SK-N-SH (cell line): ENCODE data around the gene NUDT7. TPM values are rescaled to one million over a fixed set of nuclear protein-coding genes. Genes with fewer than 3 reads are reported as not detected.

Experiments used
- CTCF ChIA-PET: fragments of 300-600, 350-600 bp; formaldehyde crosslinking; extraction: SDS; loops from one replicate; lab custom pipeline; 2021; lab: Yijun Ruan, JAX
- POLR2A ChIA-PET: fragments of 350-600 bp; sonication (Branson Sonifier 250); formaldehyde crosslinking; extraction: SDS; loops from one replicate; lab custom pipeline; 2020; ENCODE audit warnings: antibody characterized with exemption, inconsistent platforms; lab: Yijun Ruan, JAX
- DNase-seq: peaks from one replicate; pipeline ENCODE4 v3.0.0; 2012
- H2AFZ ChIP-seq: fragments of 200-600 bp; sonication (generic); 2 replicates; pipeline ENCODE4 v1.8.1; 2016; ENCODE audit warnings: antibody characterized with exemption, mild to moderate bottlenecking, low read depth
- H3F3A ChIP-seq: fragments of 200-600 bp; sonication (generic); replicated peaks from 2 replicates; pipeline ENCODE3; 2016; ENCODE audit warnings: antibody characterized with exemption, mild to moderate bottlenecking; ENCODE audit not compliant: insufficient read depth
- H3K27ac ChIP-seq, 2 experiments: fragments of 200-500 bp in 1 of 2; fragments of 200-600 bp in 1 of 2; sonication (Bioruptor generic) in 1 of 2; sonication (generic), shearing (Covaris generic) in 1 of 2; 2 replicates each; pipeline versions ENCODE4 v1.5.1 to v1.6.1; 2014 to 2016; ENCODE audit warnings: low read depth in 2 of 2, inconsistent platforms in 1 of 2, low read length in 1 of 2, mild to moderate bottlenecking in 1 of 2, mixed read lengths in 1 of 2
- H3K27me3 ChIP-seq: fragments of 200-600 bp; sonication (generic), shearing (Covaris generic); 2 replicates; pipeline ENCODE4 v1.6.1; 2016; ENCODE audit warnings: mixed run types; ENCODE audit not compliant: insufficient read depth
- H3K36me3 ChIP-seq, 2 experiments: fragments of 200-500 bp in 1 of 2; fragments of 200-600 bp in 1 of 2; sonication (Bioruptor generic) in 1 of 2; sonication (generic) in 1 of 2; replicated peaks in 1 of 2; 2 replicates each; pipeline versions ENCODE3 to v1.5.1; 2014 to 2016; ENCODE audit warnings: low read length in 1 of 2, mild to moderate bottlenecking in 1 of 2; ENCODE audit not compliant: insufficient read depth in 2 of 2, control insufficient read depth in 1 of 2
- H3K4me1 ChIP-seq, 2 experiments: fragments of 200-500 bp in 1 of 2; fragments of 200-600 bp in 1 of 2; sonication (Bioruptor generic) in 1 of 2; sonication (generic), shearing (Covaris generic) in 1 of 2; 2 replicates each; pipeline versions ENCODE4 v1.5.1 to v1.6.1; 2014 to 2016; ENCODE audit warnings: low read depth in 1 of 2, low read length in 1 of 2, mixed run types in 1 of 2; ENCODE audit not compliant: insufficient read depth in 2 of 2, control insufficient read depth in 1 of 2
- H3K4me2 ChIP-seq: fragments of 200-600 bp; sonication (generic), shearing (Covaris generic); 2 replicates; pipeline ENCODE4 v1.6.1; 2017; ENCODE audit warnings: mixed run types
- H3K4me3 ChIP-seq, 2 experiments: fragments of 200-500 bp in 1 of 2; fragments of 200-600 bp in 1 of 2; sonication (Bioruptor generic) in 1 of 2; sonication (generic), shearing (Covaris generic) in 1 of 2; 2 replicates each; pipeline versions ENCODE4 v1.5.1 to v1.8.1; 2014 to 2016; ENCODE audit warnings: low read depth in 2 of 2, inconsistent platforms in 1 of 2, low read length in 1 of 2, mild to moderate bottlenecking in 1 of 2, mixed read lengths in 1 of 2, moderate library complexity in 1 of 2
- H3K79me2 ChIP-seq: fragments of 200-600 bp; sonication (generic); 2 replicates; pipeline ENCODE4 v1.8.1; 2017; ENCODE audit warnings: mild to moderate bottlenecking; ENCODE audit not compliant: insufficient read depth
- H3K9ac ChIP-seq: fragments of 200-600 bp; sonication (generic); 2 replicates; pipeline ENCODE4 v1.6.1; 2017; ENCODE audit warnings: mixed run types
- H3K9me2 ChIP-seq: fragments of 200-600 bp; sonication (generic); 2 replicates; pipeline ENCODE4 v1.6.1; 2017; ENCODE audit warnings: mixed run types
- H3K9me3 ChIP-seq: fragments of 200-600 bp; sonication (generic); 2 replicates; pipeline ENCODE4 v1.6.1; 2017; ENCODE audit warnings: mixed run types, mild to moderate bottlenecking, moderate library complexity
- H4K20me1 ChIP-seq: fragments of 200-600 bp; sonication (generic); 2 replicates; pipeline ENCODE4 v1.6.1; 2017; ENCODE audit warnings: mild to moderate bottlenecking, mixed run types; ENCODE audit not compliant: insufficient read depth
- ELF1 ChIP-seq: IDR thresholded peaks from 2 replicates; pipeline ENCODE4 v1.4.0; 2012
- EP300 ChIP-seq, 2 experiments: IDR thresholded peaks; 2 replicates each; pipeline versions ENCODE4 v1.4.0 to v1.6.1; 2012; ENCODE audit warnings: borderline replicate concordance in 1 of 2, low read depth in 1 of 2, low read length in 1 of 2
- FOSL2 ChIP-seq: IDR thresholded peaks from 2 replicates; pipeline ENCODE4 v1.4.0; 2012; ENCODE audit warnings: low read depth, mild to moderate bottlenecking, moderate library complexity, borderline replicate concordance
- FOXJ3 ChIP-seq: sonication (generic); formaldehyde crosslinking; IDR thresholded peaks from 2 replicates; pipeline ENCODE4 v1.5.1; 2020; ENCODE audit warnings: mild to moderate bottlenecking, missing genetic modification reagents
- IRF3 ChIP-seq: fragments of 150-350 bp; IDR thresholded peaks from 2 replicates; pipeline ENCODE4 v1.6.1; 2016; ENCODE audit warnings: mild to moderate bottlenecking, low read depth, low read length
- MAX ChIP-seq: IDR thresholded peaks from 2 replicates; pipeline ENCODE4 v1.4.0; 2012; ENCODE audit warnings: low read depth
- MEF2A ChIP-seq: IDR thresholded peaks from 2 replicates; pipeline ENCODE4 v1.4.0; 2012; ENCODE audit warnings: low read depth, borderline replicate concordance
- MXI1 ChIP-seq: IDR thresholded peaks from 2 replicates; pipeline ENCODE4 v1.6.1; 2012; ENCODE audit warnings: mild to moderate bottlenecking, low read depth, low read length, improper control_type of control experiment
- PBX3 ChIP-seq: IDR thresholded peaks from 2 replicates; pipeline ENCODE4; 2012
- POLR2AphosphoS5 ChIP-seq: IDR thresholded peaks from 2 replicates; pipeline ENCODE4 v1.6.1; 2012; ENCODE audit warnings: low read depth, low read length
- RAD21 ChIP-seq: IDR thresholded peaks from 2 replicates; pipeline ENCODE4 v1.6.1; 2012; ENCODE audit warnings: mild to moderate bottlenecking, low read length
- REST ChIP-seq: IDR thresholded peaks from 2 replicates; pipeline ENCODE4 v1.6.1; 2012; ENCODE audit warnings: mild to moderate bottlenecking, low read depth, low read length, moderate library complexity
- RXRA ChIP-seq: IDR thresholded peaks from 2 replicates; pipeline ENCODE4 v1.4.0; 2012; ENCODE audit warnings: low read depth, mild to moderate bottlenecking, borderline replicate concordance
- SIN3A ChIP-seq: IDR thresholded peaks from 2 replicates; pipeline ENCODE4 v1.6.1; 2012; ENCODE audit warnings: low read depth, mild to moderate bottlenecking, low read length, moderate library complexity, borderline replicate concordance
- SMC3 ChIP-seq: IDR thresholded peaks from 2 replicates; pipeline ENCODE4 v1.6.1; 2012; ENCODE audit warnings: low read depth, low read length, improper control_type of control experiment
- TAF1 ChIP-seq: IDR thresholded peaks from 2 replicates; pipeline ENCODE4 v1.6.1; 2012; ENCODE audit warnings: low read depth, mild to moderate bottlenecking, low read length, moderate library complexity, borderline replicate concordance
- USF2 ChIP-seq: fragments of 150-350 bp; IDR thresholded peaks from 2 replicates; pipeline ENCODE4 v1.6.1; 2017; ENCODE audit warnings: antibody characterized with exemption, low read length, low read depth, borderline replicate concordance
- WGBS: methylation state at CpG from one replicate; pipeline ENCODE4 v1.1.6; 2017; ENCODE audit warnings: low lambda C conversion rate; 5-methylcytosine and 5-hydroxymethylcytosine counted together
- polyA plus RNA-seq, 3 experiments: library from polyadenylated mRNA; depleted of rRNA; stranded (reverse); fragments of >200 nt; gene quantifications; 2 replicates each; pipeline ENCODE4 v1.2.3, GENCODE V29; 2012

NUDT7 gene
- polyA plus RNA-seq, 1 of the 3 experiments (the other 2 are of a cell fraction) = 11.4 TPM

GRCh38 chr16:77721752-77722308 is 484 bp upstream of the NUDT7 start:
- H3K36me3 ChIP-seq = no peaks in the 10 kb centered on the region
- CTCF ChIA-PET = interaction anchor here (1.3 kb wide), 1 partner anchor 85 kb away, joined by 3 read pairs; no protein-coding TSS in a partner anchor

More at GRCh38 chr16:77721752-77722308, 484 bp upstream of the NUDT7 start:
- Histone ChIP-seq H3K4me2 (no peak overlapping the region), H3K27me3 (no peaks in the 10 kb centered on the region), H3K79me2 (no peaks in the 10 kb centered on the region), H3K4me1 (peaks cover 0 to 5% of the 10 kb centered on the region in 2 experiments; a peak in 1 of 4 replicates), H3K9ac (no peak overlapping the region), H3K9me2 (no peaks in the 10 kb centered on the region), H3F3A (peaks cover 5% of the 10 kb centered on the region), H4K20me1 (no peaks in the 10 kb centered on the region), H3K4me3 (no peak overlapping the region; a peak in 1 of 4 replicates), H2AFZ (peak overlapping the region; percentile 89; the same call in 1 of the 2 replicates), H3K27ac (no peak overlapping the region), H3K9me3 (no peaks in the 10 kb centered on the region)
- DNase-seq = no peak
- POLR2A ChIA-PET = interaction anchor here (0.6 kb wide), 2 partner anchors 38 to 251 kb away, joined by 3 to 4 read pairs; no protein-coding TSS in a partner anchor
- 62% methylated on average over 12 of the region's 12 CpGs for WGBS
- TF ChIP-seq RAD21 (no peak), FOSL2 (no peak), EP300 (IDR thresholded peaks at IDR 0.05; ENCODE audit: borderline replicate concordance in 1 of 2, low read depth in 1 of 2, low read length in 1 of 2) (no peak), REST (no peak), USF2 (no peak), PBX3 (no peak), ELF1 (no peak), FOXJ3 (CRISPR knock-in tag) (no peak), MAX (no peak), TAF1 (no peak), MXI1 (no peak), POLR2AphosphoS5 (no peak), MEF2A (no peak), SIN3A (no peak), SMC3 (no peak), RXRA (no peak), IRF3 (no peak)
